COLO829 (cell line): ENCODE data around the gene KRT79.

Experiments
- DNase-seq: peaks from one replicate; pipeline ENCODE4 v3.0.0; 2012; ENCODE audit warnings: low spot score

Gene KRT79

GRCh38 chr12:52819731-52820510 is 14.2 kb downstream of the KRT79 start:
- no peak for DNase-seq

- no peak for DNase-seq
Measured at GRCh38 chr12:52818887-52819420, 15.2 kb downstream of the KRT79 start.

GRCh38 chr12:52818388-52818787 is 15.7 kb downstream of the KRT79 start:
- DNase-seq, result no peak

- no peak for DNase-seq
Measured at GRCh38 chr12:52817699-52818238, 16.3 kb downstream of the KRT79 start.

- DNase-seq, result no peak
Measured at GRCh38 chr12:52817003-52817698, 17.0 kb downstream of the KRT79 start.

GRCh38 chr12:52815676-52816588 is 18.2 kb downstream of the KRT79 start:
- no peak for DNase-seq

GRCh38 chr12:52815161-52815560 is 18.9 kb downstream of the KRT79 start:
- no peak for DNase-seq

GRCh38 chr12:52814710-52815155 is 19.4 kb downstream of the KRT79 start:
- DNase-seq, result no peak

GRCh38 chr12:52813885-52814709 is 20.0 kb downstream of the KRT79 start, which contains the start of gene KRT4:
TSS of gene KRT4 (minus strand) at chr12:52814116. CDS start at chr12:52814058, 58 bp downstream.
- no peak for DNase-seq

- no peak for DNase-seq
Measured at GRCh38 chr12:52813203-52813819, 20.8 kb downstream of the KRT79 start.

- no peak for DNase-seq
Measured at GRCh38 chr12:52812749-52813148, 21.4 kb downstream of the KRT79 start.

- DNase-seq, result no peak
Measured at GRCh38 chr12:52812073-52812400, 22.1 kb downstream of the KRT79 start.

- no peak for DNase-seq
Measured at GRCh38 chr12:52811191-52812072, 22.7 kb downstream of the KRT79 start.

GRCh38 chr12:52810554-52810953 is 23.6 kb downstream of the KRT79 start:
- DNase-seq, result no peak

- DNase-seq, result no peak
Measured at GRCh38 chr12:52809166-52809565, 24.9 kb downstream of the KRT79 start.

GRCh38 chr12:52808573-52809160 is 25.4 kb downstream of the KRT79 start:
- DNase-seq, result no peak

- no peak for DNase-seq
Measured at GRCh38 chr12:52807544-52808470, 26.3 kb downstream of the KRT79 start.
